ENCODE measurements around the gene MAP3K2. TPM values are rescaled to one million over a fixed set of nuclear protein-coding genes. Genes with fewer than 3 reads are reported as not detected.
"Not testable (repeated sequence)": the region's sequence is repeated elsewhere in the genome, so short reads cannot be mapped to it uniquely, and the experiment has no call there.

MAP3K2 gene
- total and polyA plus RNA-seq, 11 donors, result 4.0 to 37.6 (median 22.1) TPM

DNA sequence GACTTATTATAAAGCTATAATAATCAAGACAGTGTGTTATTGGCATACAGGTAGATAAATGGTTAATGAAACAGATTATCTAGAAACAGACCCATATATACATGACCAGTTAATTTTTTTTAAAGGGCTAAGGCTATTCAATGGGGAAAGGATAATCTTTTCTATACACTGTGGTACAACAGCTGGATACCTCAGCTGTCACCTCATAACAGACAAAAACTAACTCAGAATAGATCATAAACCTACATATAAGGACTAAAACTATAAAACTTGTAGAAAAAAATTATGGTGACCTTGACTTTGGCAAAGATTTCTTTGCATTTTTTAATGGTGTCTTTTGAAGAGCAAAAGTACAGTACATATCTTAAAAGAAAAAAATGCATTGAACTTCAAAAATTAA, 30.2 kb downstream of the MAP3K2 start:
- intact Hi-C loops (cut with DNase I), result loop anchor here in 3 of 10 donors (5.0 to 10.0 kb wide), 3 partner anchors 55 to 60 kb away; partner anchors contain the start of gene PROC (in 2 of the 3)
- ATAC-seq (no peak), DNase-seq (no peak)
- no peak overlapping the region for H3K27ac ChIP-seq
- H3K27me3 ChIP-seq, result no peaks in the 10 kb centered on the region
- no peak overlapping the region for H3K4me3 ChIP-seq
- H3K4me1 ChIP-seq, result peaks cover 0 to 43% (median 14%) of the 10 kb centered on the region in 12 donors
- peaks cover 0 to 5% (median 0%) of the 10 kb centered on the region in 12 donors for H3K9me3 ChIP-seq
- H3K36me3 ChIP-seq, result no peaks in the 10 kb centered on the region
- TF ChIP-seq POLR2A (IDR thresholded peaks at IDR 0.05), result no peak
- TF ChIP-seq, protein P1, sequence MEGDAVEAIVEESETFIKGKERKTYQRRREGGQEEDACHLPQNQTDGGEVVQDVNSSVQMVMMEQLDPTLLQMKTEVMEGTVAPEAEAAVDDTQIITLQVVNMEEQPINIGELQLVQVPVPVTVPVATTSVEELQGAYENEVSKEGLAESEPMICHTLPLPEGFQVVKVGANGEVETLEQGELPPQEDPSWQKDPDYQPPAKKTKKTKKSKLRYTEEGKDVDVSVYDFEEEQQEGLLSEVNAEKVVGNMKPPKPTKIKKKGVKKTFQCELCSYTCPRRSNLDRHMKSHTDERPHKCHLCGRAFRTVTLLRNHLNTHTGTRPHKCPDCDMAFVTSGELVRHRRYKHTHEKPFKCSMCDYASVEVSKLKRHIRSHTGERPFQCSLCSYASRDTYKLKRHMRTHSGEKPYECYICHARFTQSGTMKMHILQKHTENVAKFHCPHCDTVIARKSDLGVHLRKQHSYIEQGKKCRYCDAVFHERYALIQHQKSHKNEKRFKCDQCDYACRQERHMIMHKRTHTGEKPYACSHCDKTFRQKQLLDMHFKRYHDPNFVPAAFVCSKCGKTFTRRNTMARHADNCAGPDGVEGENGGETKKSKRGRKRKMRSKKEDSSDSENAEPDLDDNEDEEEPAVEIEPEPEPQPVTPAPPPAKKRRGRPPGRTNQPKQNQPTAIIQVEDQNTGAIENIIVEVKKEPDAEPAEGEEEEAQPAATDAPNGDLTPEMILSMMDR (IDR thresholded peaks at IDR 0.05), result no peak

DNA sequence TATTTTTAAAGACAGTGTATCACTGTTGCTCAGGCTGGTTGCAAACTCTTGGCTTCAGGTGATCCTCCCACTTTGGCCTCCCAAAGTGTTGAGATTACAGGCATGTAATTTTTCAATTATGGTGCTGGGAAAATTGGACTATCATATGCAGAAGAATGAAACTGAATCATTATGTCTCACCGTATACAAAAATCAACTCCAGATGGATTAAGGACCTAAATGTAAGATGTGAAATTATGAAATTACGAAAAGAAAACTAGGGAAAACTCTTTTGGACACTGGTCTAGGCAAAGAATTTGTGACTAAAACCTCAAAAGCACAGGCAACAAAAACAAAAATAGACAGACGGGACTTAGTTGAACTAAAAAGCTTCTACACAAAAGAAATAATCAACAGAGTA, 31.2 kb downstream of the MAP3K2 start:
- ATAC-seq, result no peak
- DNase-seq, result no peak
- peaks cover 0 to 39% (median 13%) of the 10 kb centered on the region in 12 donors for H3K4me1 ChIP-seq
- no peak for TF ChIP-seq POLR2A (IDR thresholded peaks at IDR 0.05)
- TF ChIP-seq, protein P1 (IDR thresholded peaks at IDR 0.05), result no peak
- H3K9me3 ChIP-seq, result peaks cover 0 to 5% (median 0%) of the 10 kb centered on the region in 12 donors
- no peaks in the 10 kb centered on the region for H3K27me3 ChIP-seq
- H3K4me3 ChIP-seq, result no peak overlapping the region
- intact Hi-C loops (cut with DNase I), result loop anchor here in 3 of 10 donors (5.0 to 10.0 kb wide), 3 partner anchors 56 to 61 kb away; partner anchors contain the start of gene PROC (in 2 of the 3)
- 97 to 98% (median 97%) methylated on average over 3 of the region's 3 CpGs for WGBS, 4 donors
- no peaks in the 10 kb centered on the region for H3K36me3 ChIP-seq
- H3K27ac ChIP-seq, result no peak overlapping the region

GRCh38 chr2:127355407-127356008, 32.3 kb downstream of the MAP3K2 start:
- ATAC-seq (no peak), DNase-seq (no peak)
- no peak overlapping the region for H3K4me3 ChIP-seq
- H3K36me3 ChIP-seq, result no peaks in the 10 kb centered on the region
- H3K27ac ChIP-seq, result no peak overlapping the region
- H3K9me3 ChIP-seq, result peaks cover 0 to 5% (median 0%) of the 10 kb centered on the region in 12 donors
- 74 to 82% (median 77%) methylated on average over 4 of the region's 4 CpGs for WGBS, 4 donors
- TF ChIP-seq, protein P1 (IDR thresholded peaks at IDR 0.05), result peak in 11 of 12 donors; percentile 16 to 56 (median 42)
- TF ChIP-seq POLR2A (IDR thresholded peaks at IDR 0.05), result no peak
- no peaks in the 10 kb centered on the region for H3K27me3 ChIP-seq
- H3K4me1 ChIP-seq, result peaks cover 0 to 45% (median 21%) of the 10 kb centered on the region in 12 donors
- intact Hi-C loops (cut with DNase I), result loop anchor here in 3 of 10 donors (5.0 to 10.0 kb wide), 3 partner anchors 57 to 62 kb away; partner anchors contain the start of gene PROC (in 2 of the 3)

- peaks cover 0 to 38% (median 20%) of the 10 kb centered on the region in 12 donors for H3K4me1 ChIP-seq
- not testable (repeated sequence) for H3K27ac ChIP-seq, H3K27me3 ChIP-seq, H3K36me3 ChIP-seq, H3K4me3 ChIP-seq, H3K9me3 ChIP-seq, DNase-seq, ATAC-seq
- 50 to 58% (median 56%) methylated on average over 5 to 6 of the region's 6 CpGs for WGBS, 4 donors
- intact Hi-C loops (cut with DNase I), result loop anchor here in 1 of 10 donors (10.0 kb wide), 1 partner anchor 61 kb away; the partner anchor contains the start of gene PROC
Measured at GRCh38 chr2:127353873-127354676, 33.7 kb downstream of the MAP3K2 start.

DNA sequence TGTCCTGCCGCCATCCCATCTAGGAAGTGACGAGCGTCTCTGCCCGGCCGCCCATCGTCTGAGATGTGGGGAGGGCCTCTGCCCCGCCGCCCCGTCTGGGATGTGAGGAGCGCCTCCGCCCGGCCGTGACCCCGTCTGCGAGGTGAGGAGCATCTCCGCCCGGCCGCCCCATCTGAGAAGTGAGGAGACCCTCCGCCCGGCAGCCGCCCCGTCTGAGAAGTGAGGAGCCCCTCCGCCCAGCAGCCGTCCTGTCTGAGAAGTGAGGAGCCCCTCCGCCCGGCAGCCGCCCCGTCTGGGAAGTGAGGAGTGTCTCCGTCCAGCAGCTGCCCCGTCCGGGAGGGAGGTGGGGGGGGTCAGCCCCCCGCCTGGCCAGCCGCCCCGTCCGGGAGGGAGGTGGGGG, 34.6 kb downstream of the MAP3K2 start:
- H3K27me3 ChIP-seq, H3K27ac ChIP-seq, H3K36me3 ChIP-seq, H3K4me3 ChIP-seq, H3K9me3 ChIP-seq, DNase-seq, ATAC-seq: not testable (repeated sequence)
- WGBS, 4 donors, result 91 to 100% (median 96%) methylated on average over 1 to 35 of the region's 35 CpGs
- intact Hi-C loops (cut with DNase I), result loop anchor here in 1 of 10 donors (10.0 kb wide), 1 partner anchor 62 kb away; the partner anchor contains the start of gene PROC
- H3K4me1 ChIP-seq, result peaks cover 0 to 46% (median 19%) of the 10 kb centered on the region in 12 donors
